Raji (cell line): Measurements from ENCODE around the gene DDN.

Experiments
- POLR2A ChIP-seq: IDR thresholded peaks from 2 replicates; pipeline ENCODE4 v1.6.1; 2011; ENCODE audit warnings: low read depth, low read length, control low read depth; ENCODE audit not compliant: insufficient read depth

DDN gene

GRCh38 chr12:48999371-49000131 lies at the start of gene DDN:
DDN (minus strand) TSS chr12:48999375; CDS start chr12:48999287, 88 bp downstream.
- TF ChIP-seq POLR2A: peak; percentile 72

DNA sequence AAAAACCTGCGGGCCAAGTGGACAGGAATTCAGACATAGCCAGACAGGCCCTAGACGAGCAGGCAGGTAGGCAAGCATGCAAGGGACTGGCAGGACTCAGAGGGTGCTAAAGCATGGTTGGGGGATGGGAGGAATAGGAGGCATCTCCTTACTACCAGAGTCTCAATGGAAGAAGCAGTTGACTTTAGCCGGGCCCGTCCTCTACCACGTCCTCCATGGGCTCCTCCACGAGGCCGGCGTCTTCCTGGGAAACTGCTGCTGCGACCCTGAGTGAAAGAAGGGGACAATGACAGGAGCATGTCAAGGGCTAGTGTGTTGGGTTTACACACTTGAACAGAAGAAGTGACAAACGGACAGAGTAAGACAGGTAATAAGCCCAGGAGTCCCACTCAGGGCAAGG lies 49.8 kb upstream of the DDN start:
- no peak for TF ChIP-seq POLR2A

GRCh38 chr12:49046129-49046895 lies 47.1 kb upstream of the DDN start:
- no peak for TF ChIP-seq POLR2A

DNA sequence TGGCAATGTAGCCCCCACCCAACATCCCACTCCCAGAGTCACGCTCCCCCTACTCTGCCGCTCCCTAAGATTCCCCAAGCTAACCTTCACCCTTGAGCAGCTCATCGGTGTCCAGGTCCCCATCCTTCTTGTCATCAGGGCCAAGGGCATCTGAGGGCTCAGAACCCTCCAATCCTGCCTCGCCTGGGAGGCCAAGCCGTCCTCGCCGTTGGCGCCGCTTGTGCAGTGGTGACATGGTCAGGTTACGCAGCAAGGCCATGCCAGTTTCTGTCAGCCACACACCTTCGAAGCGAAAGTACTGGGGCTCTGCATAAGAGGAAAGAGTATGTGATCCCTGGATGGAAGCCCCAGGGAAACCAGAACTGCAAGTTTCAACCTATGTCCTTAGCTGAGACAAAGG lies 45.5 kb upstream of the DDN start:
- TF ChIP-seq POLR2A: no peak

- no peak for TF ChIP-seq POLR2A
Measured at GRCh38 chr12:49043856-49044258, 44.7 kb upstream of the DDN start.

GRCh38 chr12:49043241-49043640 lies 44.1 kb upstream of the DDN start:
- no peak for TF ChIP-seq POLR2A

GRCh38 chr12:49041881-49042484 lies 42.8 kb upstream of the DDN start:
- no peak for TF ChIP-seq POLR2A

GRCh38 chr12:49041036-49041880 lies 42.1 kb upstream of the DDN start:
- TF ChIP-seq POLR2A: no peak

DNA sequence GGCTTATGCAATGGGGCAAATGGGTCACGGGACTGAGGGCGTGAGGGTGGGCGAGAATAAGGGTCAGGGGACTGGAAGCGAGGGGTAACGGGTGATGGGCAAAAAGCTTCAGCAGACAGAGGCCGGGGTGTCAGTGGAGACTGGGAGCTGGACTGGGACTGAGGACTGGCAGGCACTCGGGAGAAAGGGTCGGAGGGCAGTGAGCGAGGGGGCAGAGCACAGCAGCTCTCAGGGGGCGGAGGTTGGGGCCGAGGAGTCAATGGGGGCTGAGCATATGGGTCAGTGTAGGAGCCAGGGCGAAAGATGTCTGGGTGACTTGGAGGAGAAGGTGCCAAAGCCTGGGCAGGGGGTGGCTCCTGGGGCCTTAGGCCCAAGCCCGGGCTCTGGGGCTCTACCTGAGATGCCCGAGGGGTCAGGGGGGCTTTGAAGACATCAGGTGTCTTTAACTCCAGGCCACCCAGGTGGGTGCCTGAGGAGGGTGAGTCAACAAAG lies 41.2 kb upstream of the DDN start:
- TF ChIP-seq POLR2A: no peak

- no peak for TF ChIP-seq POLR2A
Measured at GRCh38 chr12:49039421-49040363, 40.5 kb upstream of the DDN start.

GRCh38 chr12:49038291-49038955 lies 39.2 kb upstream of the DDN start:
- no peak for TF ChIP-seq POLR2A

GRCh38 chr12:49037947-49038237 lies 38.7 kb upstream of the DDN start:
- TF ChIP-seq POLR2A: no peak

GRCh38 chr12:49037111-49037946 lies 38.2 kb upstream of the DDN start:
- TF ChIP-seq POLR2A: no peak

GRCh38 chr12:49036029-49036428 lies 36.9 kb upstream of the DDN start:
- TF ChIP-seq POLR2A: no peak
